Measurements from ENCODE around the gene MUCL3. TPM values are rescaled to one million over a fixed set of nuclear protein-coding genes. Genes with fewer than 3 reads are reported as not detected.

The MUCL3 gene, protein sequence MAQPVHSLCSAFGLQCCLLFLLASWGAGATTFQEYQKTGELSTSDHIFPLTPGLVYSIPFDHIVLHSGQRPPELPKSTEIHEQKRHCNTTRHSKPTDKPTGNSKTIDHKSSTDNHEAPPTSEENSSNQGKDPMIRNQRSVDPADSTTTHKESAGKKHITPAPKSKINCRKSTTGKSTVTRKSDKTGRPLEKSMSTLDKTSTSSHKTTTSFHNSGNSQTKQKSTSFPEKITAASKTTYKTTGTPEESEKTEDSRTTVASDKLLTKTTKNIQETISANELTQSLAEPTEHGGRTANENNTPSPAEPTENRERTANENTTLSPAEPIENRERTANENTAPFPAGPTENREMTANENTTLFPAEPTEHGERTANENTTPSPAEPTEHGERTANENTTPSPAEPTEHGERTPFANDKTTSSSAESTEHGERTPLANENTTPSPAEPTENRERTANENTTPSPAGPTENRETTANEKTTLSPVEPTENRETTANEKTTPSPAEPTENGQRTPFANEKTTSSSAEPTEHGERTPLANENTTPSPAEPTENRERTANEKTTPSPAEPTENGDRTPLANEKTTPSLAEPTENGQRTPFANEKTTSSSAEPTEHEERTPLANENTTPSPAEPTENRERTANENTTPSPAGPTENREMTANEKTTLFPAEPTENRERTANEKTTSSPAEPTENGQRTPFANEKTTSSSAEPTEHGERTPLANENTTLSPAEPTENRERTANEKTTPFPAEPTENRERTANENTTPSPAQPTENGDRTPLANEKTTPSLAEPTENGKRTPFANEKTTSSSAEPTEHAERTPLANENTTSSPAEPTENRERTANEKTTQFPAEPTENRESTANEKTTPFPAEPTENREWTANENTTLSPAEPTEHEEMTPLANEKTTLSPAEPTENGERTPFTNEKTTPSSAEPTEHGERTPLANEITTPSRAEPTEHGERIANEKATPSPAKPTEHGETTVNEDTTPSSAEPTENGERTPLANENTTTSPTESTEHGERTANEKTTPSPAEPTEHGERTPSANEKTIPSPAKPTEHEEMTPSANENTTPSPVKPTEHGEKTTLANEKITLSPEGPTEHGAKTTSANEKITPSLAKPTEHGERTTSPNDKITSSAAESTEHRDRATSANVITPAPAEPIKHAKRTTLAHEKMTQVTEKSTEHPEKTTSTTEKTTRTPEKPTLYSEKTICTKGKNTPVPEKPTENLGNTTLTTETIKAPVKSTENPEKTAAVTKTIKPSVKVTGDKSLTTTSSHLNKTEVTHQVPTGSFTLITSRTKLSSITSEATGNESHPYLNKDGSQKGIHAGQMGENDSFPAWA (N-terminal part only)
- not detected in 2 replicates for total RNA-seq

DNA sequence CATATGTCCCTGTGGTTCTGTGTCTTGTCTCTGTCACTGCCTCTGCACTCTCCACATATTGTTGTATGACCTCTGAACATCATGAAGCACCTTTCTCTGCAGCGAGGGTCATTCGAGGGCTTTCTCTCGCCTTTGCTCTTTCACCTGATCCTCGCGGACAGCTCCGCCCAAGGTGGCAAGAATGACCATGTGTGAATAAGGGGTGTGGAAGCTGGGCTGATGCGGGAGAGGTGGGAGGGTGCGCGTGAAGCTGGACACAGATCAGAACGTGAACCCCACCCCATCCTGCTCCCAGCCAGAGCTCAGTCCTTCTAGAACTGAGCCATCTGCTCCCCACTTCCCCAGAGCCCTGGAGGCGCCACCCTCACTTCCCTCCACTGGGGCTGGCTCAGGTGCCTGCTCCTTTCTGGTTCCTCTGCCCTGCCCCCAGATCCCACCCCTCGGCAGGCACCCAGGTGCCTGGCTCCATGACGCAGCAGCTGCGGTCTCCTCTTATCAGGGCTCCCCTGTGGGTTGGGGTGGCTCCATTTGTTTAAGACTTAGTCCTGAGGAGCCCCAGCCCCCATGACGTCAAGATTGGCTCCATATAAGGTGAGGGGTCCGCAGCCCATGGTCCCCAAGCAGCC, at the start of gene MUCL3:
MUCL3 (plus strand) TSS at position 613 of the 626 bp plus-strand sequence. CDS start 27 bp downstream, outside the sequence.

DNA sequence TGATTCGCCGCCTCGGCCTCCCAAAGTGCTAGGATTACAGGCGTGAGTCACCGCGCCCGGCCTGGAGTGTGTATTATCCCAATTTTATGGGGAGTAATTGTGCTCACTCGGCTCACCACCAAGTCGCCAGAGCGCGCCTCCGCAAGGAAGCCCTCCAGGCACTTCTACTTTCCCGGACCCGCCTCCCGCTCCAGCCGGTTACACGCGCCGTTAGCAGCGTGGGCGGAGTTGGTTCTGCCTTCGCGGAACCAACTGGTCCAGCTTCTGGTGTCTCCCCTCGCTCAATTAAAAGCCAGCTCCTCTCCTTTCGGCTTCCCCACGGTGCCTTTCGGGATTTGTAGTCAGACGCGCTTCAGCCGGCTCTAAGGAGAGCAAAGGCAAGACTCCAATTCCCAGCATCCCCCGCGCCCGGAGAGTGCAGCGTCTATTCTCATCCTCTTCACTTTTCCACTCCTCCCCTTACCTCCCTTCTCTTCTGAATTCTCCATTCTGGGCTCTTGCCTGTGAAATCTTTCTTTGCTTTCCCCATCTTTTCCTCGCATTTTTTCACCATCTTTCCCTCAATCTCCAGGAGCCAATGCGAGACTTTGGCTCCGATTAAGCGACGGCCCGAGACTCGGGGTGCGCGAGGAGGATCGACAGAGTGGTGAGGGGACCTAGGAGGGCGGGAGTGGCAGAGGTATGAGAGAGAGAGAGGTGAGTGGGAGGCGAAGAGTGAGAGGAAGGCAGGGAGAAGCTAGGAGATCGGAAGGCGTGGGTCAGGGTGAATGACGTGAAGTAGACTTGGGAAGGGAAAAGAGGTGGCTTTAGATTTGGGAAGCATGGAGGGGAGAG, 32.8 kb upstream of the MUCL3 start, which contains the start of gene GTF2H4:
GTF2H4 (plus strand) TSS at position 450 of the 834 bp plus-strand sequence.

DNA sequence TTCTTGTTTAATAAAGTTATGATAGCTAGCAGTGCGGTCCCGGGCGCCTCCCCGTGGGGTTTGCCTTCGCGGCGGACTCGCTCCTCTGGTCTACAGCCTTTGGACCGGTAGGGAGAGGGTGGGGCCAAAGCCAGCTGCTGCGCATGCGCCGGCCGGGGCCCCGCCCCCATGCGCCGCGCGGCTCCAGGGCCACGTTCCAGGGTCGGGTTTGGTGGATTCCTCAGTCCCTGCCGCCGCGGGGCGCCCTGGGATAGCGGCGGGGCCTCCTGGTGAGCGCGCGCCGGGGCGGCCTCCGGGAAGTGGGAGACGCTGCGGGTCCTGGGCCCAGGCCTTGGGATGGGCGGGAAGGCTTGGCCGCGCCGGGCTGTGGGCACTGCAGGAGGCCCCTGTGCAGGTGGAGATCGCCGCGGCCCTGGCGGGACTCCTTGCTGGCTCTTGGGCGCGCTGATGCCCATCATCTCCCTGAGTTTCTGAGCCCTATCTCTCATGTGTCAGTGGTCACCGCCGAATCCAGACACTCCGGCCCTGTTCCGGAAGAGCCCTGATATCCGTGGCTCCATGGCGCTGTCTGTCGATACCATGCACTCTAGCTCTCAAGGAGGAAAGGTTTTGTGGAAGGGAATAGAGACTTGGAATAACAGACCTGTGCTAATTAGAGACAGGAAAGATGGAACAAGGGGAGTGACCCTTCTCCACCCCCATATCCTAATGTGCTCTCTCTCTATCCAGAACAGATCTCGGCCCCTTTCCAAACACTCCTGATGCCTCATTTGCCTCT, 26.5 kb upstream of the MUCL3 start, which contains the start of gene VARS2:
VARS2 (plus strand) TSS at position 163 of the 778 bp plus-strand sequence; CDS start at position 762, 599 bp downstream.

DNA sequence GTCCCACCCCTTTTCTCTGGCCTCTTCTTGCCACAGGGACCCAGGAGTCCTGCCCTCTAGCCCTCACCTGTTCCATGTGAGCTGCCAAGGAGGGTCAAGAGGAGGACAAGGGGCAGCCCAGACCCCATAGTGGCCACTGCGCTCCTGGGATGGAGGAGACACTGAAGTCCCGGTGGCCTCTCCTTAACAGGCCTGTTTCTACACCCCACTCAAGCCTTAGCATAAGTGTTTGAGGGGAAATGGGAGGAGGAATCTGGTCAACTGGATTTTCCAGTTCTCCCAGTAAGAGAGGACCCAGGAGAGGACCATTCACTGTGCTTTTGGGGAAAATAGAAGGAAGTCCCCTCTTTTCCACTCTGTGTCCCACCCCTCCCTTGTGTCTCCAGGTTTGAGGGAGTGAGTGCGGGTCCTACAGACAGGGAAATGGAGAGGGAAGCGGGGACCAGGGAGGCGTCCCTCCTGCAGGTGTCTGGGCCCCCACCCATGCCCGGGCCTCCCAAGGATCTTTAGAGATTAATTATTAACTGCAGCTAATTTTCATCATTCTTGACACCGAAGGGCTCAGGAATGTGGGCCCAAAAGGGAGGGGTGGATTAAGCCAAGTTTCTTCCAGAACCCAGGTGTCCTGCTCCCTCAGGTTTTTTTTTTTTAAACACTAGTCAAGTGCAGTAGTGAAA, 8.7 kb upstream of the MUCL3 start, which contains the start of gene SFTA2:
SFTA2 (minus strand) TSS at position 202 of the 677 bp plus-strand sequence; CDS start at position 128, 74 bp downstream.

DNA sequence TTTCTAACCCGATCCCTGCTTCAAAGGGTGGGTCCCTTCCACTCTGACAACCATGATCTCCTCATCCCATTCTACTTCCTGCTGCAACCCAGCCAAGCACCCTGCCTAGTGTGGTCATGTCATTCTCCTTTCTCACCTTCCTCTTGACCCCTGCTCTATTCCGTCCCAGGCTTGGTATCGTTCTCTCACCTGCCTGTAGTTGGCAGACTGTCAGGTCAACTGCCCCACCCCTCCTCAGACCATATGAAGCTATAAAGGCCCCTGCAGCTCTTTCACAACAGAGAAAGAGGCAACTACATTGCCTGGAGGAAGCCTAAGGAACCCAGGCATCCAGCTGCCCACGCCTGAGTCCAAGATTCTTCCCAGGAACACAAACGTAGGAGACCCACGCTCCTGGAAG, 42.7 kb downstream of the MUCL3 start, which contains the start of gene MUC21:
MUC21 (plus strand) TSS at position 280 of the 400 bp plus-strand sequence. CDS start 241 bp downstream, outside the sequence.

Other genes with a start within 250 kb of the MUCL3 start
- gene NRM, start 250.0 kb upstream of the MUCL3 start, total RNA-seq, result 1.7 and 2.9 TPM in 2 replicates
- gene MDC1, start 223.7 kb upstream of the MUCL3 start, total RNA-seq, result 4.8 and 10.9 TPM in 2 replicates
- 338 and 856 TPM in 2 replicates for gene TUBB, start 220.6 kb upstream of the MUCL3 start, total RNA-seq
- gene FLOT1, start 198.3 kb upstream of the MUCL3 start, total RNA-seq, result 71.3 and 146 TPM in 2 replicates
- gene IER3, start 196.4 kb upstream of the MUCL3 start, total RNA-seq, result 105 and 239 TPM in 2 replicates
- 12.1 and 46.8 TPM in 2 replicates for gene DDR1, start 56.5 kb upstream of the MUCL3 start, total RNA-seq
- 7.3 and 13.8 TPM in 2 replicates for gene GTF2H4, start 32.8 kb upstream of the MUCL3 start, total RNA-seq
- gene VARS2, start 26.7 kb upstream of the MUCL3 start, total RNA-seq, result 14.4 and 16.5 TPM in 2 replicates
- gene SFTA2, start 8.8 kb upstream of the MUCL3 start, total RNA-seq, result not detected in 2 replicates
- gene MUC21, start 42.7 kb downstream of the MUCL3 start, total RNA-seq, result not detected in 2 replicates
- not detected in 2 replicates for gene MUC22, start 69.5 kb downstream of the MUCL3 start, total RNA-seq
- not detected in 2 replicates for gene C6orf15, start 171.6 kb downstream of the MUCL3 start, total RNA-seq
- 0.19 and 1.7 TPM in 2 replicates for gene PSORS1C1, start 173.8 kb downstream of the MUCL3 start, total RNA-seq
- under 0.01 TPM in 1 of 2 replicates, not detected in the other for gene CDSN, start 179.5 kb downstream of the MUCL3 start, total RNA-seq
- gene PSORS1C2, start 198.1 kb downstream of the MUCL3 start, total RNA-seq, result not detected in 2 replicates
- 14.7 and 19.0 TPM in 2 replicates for gene CCHCR1, start 216.8 kb downstream of the MUCL3 start, total RNA-seq
- 3.7 and 42.6 TPM in 2 replicates for gene TCF19, start 217.6 kb downstream of the MUCL3 start, total RNA-seq
- 0.38 and 3.4 TPM in 2 replicates for gene POU5F1, start 229.7 kb downstream of the MUCL3 start, total RNA-seq

All from regular cardiac myocyte (primary cell).